Spleen (tissue), 11 donors: ENCODE measurements around the gene ZNF146. TPM values are rescaled to one million over a fixed set of nuclear protein-coding genes. Genes with fewer than 3 reads are reported as not detected.

Source experiments
- DNase-seq: peaks from one replicate; pipeline ENCODE4 v3.0.0-alpha.2; 2020
- H3K27ac ChIP-seq, 8 donors: fragments of 200-600 bp; sonication (generic) in 7 of 8; 1 replicate in 4 of 8; 2 replicates in 4 of 8; pipeline versions ENCODE4 v1.5.0 to v1.8.0; 2016 to 2021; ENCODE audit warnings: inconsistent platforms in 4 of 8, mild to moderate bottlenecking in 4 of 8, moderate library complexity in 1 of 8
- H3K27me3 ChIP-seq, 7 donors: fragments of 200-600 bp; sonication (generic) in 6 of 7; replicated peaks in 1 of 7; 1 replicate in 4 of 7; 2 replicates in 3 of 7; pipeline versions ENCODE4 v1.5.0 to v1.8.0; 2016 to 2021; ENCODE audit warnings: inconsistent platforms in 3 of 7, mild to moderate bottlenecking in 1 of 7
- H3K36me3 ChIP-seq, 6 donors: fragments of 200-600 bp; sonication (generic) in 5 of 6; 1 replicate in 4 of 6; 2 replicates in 2 of 6; pipeline versions ENCODE4 v1.5.0 to v1.8.0; 2016 to 2021; ENCODE audit warnings: inconsistent platforms in 2 of 6
- H3K4me1 ChIP-seq, 6 donors: fragments of 200-600 bp; sonication (generic) in 5 of 6; 1 replicate in 3 of 6; 2 replicates in 3 of 6; pipeline versions ENCODE4 v1.5.0 to v1.8.0; 2016 to 2021; ENCODE audit warnings: inconsistent platforms in 3 of 6
- H3K4me3 ChIP-seq, 8 donors: fragments of 200-600 bp; sonication (generic) in 7 of 8; 1 replicate in 4 of 8; 2 replicates in 4 of 8; pipeline versions ENCODE4 v1.5.0 to v1.8.0; 2016 to 2021; ENCODE audit warnings: inconsistent platforms in 4 of 8, mild to moderate bottlenecking in 4 of 8, moderate library complexity in 2 of 8
- H3K9me3 ChIP-seq, 8 donors: fragments of 200-600 bp; sonication (generic) in 7 of 8; 1 replicate in 4 of 8; 2 replicates in 4 of 8; pipeline versions ENCODE4 v1.5.0 to v1.8.0; 2016 to 2021; ENCODE audit warnings: inconsistent platforms in 4 of 8
- POLR2A ChIP-seq, 3 donors: fragments of 450-650 bp; IDR thresholded peaks; one replicate each; pipeline ENCODE4 v1.5.1; 2017; ENCODE audit warnings: antibody characterized with exemption in 3 of 3, mild to moderate bottlenecking in 1 of 3
- POLR2AphosphoS5 ChIP-seq, 3 donors: sonication (generic); formaldehyde crosslinking; IDR thresholded peaks; one replicate each; pipeline ENCODE4 v1.5.1; 2017; ENCODE audit warnings: antibody characterized with exemption in 3 of 3
- WGBS, 5 donors: extraction: QIAGEN DNeasy Blood & Tissue Kit in 3 of 5; methylation state at CpG; one replicate each; pipeline versions ENCODE4 v1.1.5 to v1.1.7; 2013 to 2018; 5-methylcytosine and 5-hydroxymethylcytosine counted together
- intact Hi-C: fragments of 100-400 bp; cut with DNase I; formaldehyde crosslinking; loops from one replicate; pipeline ENCODE4 v1.15.0; 2023; ENCODE audit warnings: low total_unique reads
- polyA plus RNA-seq, 3 donors: library from polyadenylated mRNA; stranded (reverse); fragments of 200-250 nt; gene quantifications; one replicate each; pipeline ENCODE4 v1.2.1, GENCODE V29; 2013
- total RNA-seq, 7 donors: library from RNA; depleted of rRNA in 3 of 7; stranded (reverse); fragments of >200 nt in 3 of 7; fragmentation: NEBNext Ultra II Directional in 4 of 7; extraction: Animal tissue kit (Norgen Biotek cat#: 25700) in 4 of 7; gene quantifications; one replicate each; pipeline versions ENCODE4 v1.1.0 to v1.2.1, GENCODE V29; 2016 to 2021
- TF ChIP-seq, protein P1 (sequence below), 11 experiments: fragments of 200-600 bp in 7 of 11; fragments of 450-650 bp in 4 of 11; sonication (generic) in 4 of 11; IDR thresholded peaks in 8 of 11; conservative IDR thresholded peaks in 3 of 11; 1 replicate in 7 of 11; 2 replicates in 4 of 11; pipeline versions ENCODE4 v1.4.0 to v1.8.0; 2016 to 2021; ENCODE audit warnings: antibody characterized with exemption in 11 of 11, inconsistent platforms in 4 of 11, mild to moderate bottlenecking in 1 of 11
- donor health status: healthy with polysubstance abuse.
- donor health status: DM: no; HTN: no; CAD: no; lungs with moderate emphysema.
- donor health status: DM: no; HTN: no; CAD: no.
- donor health status: Bipolar disorder and iron deficiency.
- donor health status: healthy.
- donor health status: DM: no; HTN: no; CAD: no.
- donor health status: DM: yes; HTN: yes; CAD: no.

Gene ZNF146
- total and polyA plus RNA-seq, 10 donors = 19.1 to 66.3 (median 46.8) TPM

DNA sequence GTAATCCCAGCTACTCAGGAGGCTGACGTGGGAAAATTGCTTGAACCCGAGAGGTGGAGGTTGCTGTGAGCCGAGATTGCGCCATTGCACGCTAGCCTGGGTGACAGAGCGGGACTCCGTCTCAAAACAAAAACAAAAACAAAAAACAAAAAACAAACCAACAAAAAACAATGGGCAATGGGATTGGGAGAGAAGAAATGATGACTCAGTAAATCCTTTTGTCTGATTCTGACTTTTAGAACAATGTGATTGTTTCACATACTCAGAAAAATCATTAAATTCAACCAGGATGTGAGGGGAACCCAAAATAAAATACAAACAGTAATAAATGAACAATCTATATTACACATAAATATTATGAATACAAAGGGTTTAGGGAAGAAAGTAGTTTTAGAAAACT lies 5.5 kb upstream of the ZNF146 start:
- no peak for TF ChIP-seq POLR2A (IDR thresholded peaks at IDR 0.05)
- TF ChIP-seq, protein P1, sequence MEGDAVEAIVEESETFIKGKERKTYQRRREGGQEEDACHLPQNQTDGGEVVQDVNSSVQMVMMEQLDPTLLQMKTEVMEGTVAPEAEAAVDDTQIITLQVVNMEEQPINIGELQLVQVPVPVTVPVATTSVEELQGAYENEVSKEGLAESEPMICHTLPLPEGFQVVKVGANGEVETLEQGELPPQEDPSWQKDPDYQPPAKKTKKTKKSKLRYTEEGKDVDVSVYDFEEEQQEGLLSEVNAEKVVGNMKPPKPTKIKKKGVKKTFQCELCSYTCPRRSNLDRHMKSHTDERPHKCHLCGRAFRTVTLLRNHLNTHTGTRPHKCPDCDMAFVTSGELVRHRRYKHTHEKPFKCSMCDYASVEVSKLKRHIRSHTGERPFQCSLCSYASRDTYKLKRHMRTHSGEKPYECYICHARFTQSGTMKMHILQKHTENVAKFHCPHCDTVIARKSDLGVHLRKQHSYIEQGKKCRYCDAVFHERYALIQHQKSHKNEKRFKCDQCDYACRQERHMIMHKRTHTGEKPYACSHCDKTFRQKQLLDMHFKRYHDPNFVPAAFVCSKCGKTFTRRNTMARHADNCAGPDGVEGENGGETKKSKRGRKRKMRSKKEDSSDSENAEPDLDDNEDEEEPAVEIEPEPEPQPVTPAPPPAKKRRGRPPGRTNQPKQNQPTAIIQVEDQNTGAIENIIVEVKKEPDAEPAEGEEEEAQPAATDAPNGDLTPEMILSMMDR (IDR thresholded peaks at IDR 0.05 in 8 of 11, conservative IDR thresholded peaks at IDR 0.05 in 3 of 11) = no peak
- TF ChIP-seq POLR2AphosphoS5 (IDR thresholded peaks at IDR 0.05) = no peak
- DNase-seq = no peak
- Histone ChIP-seq H3K36me3 (peaks cover 0 to 19% (median 0%) of the 10 kb centered on the region in 6 donors), H3K9me3 (no peaks in the 10 kb centered on the region), H3K27me3 (no peaks in the 10 kb centered on the region), H3K4me1 (peaks cover 6 to 16% (median 8%) of the 10 kb centered on the region in 6 donors), H3K4me3 (no peak overlapping the region), H3K27ac (no peak overlapping the region)
- 93 to 97% (median 94%) methylated on average over 7 of the region's 7 CpGs for WGBS, 5 donors
- intact Hi-C loops = no loop called here

DNA sequence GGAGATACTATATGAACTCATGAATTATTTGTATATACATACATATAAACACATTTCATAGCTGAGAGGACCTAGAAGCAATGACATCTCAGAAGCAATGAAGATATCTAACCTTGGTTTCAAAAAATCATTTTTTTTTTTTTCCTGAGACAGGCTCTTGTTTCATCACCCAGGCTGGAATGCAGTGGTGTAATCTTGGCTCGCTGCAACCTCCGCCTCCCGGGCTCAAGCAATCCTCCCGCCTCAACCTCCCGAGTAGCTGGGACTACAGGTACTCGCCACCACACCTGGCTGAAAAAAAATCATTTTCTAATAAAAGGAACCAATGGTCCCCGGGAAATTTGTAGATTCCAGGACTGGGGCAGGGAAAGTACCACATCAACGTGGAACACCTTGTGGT lies 4.4 kb upstream of the ZNF146 start:
- Histone ChIP-seq H3K27ac (no peak overlapping the region), H3K27me3 (no peaks in the 10 kb centered on the region), H3K4me3 (no peak overlapping the region), H3K9me3 (no peaks in the 10 kb centered on the region), H3K4me1 (peaks cover 6 to 18% (median 9%) of the 10 kb centered on the region in 6 donors), H3K36me3 (peaks cover 0 to 17% (median 0%) of the 10 kb centered on the region in 6 donors)
- no peak for TF ChIP-seq POLR2A (IDR thresholded peaks at IDR 0.05)
- no peak for TF ChIP-seq POLR2AphosphoS5 (IDR thresholded peaks at IDR 0.05)
- TF ChIP-seq, protein P1 (IDR thresholded peaks at IDR 0.05 in 8 of 11, conservative IDR thresholded peaks at IDR 0.05 in 3 of 11) = no peak
- DNase-seq = no peak
- intact Hi-C loops = no loop called here
- 82 to 96% (median 87%) methylated on average over 8 of the region's 8 CpGs for WGBS, 5 donors

DNA sequence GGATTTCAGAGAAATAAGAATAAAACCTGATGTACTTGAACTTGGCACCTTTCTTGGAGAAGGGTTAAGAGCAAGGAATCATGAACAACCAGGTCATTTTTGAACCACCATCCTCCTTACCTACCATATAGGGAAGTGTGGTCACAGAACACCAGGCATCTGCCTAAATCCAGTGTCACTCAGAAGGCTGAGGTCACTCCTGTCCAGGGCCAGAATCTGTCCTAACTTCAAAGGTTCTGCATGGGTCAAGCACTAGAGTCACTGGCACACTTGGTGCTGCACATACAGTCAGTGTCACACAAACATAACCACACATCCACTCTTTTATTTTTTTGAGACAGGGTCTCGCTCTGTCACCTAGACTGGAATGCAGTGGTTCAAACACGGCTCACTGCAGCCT lies 2.0 kb upstream of the ZNF146 start:
- intact Hi-C loops = no loop called here
- peaks cover 14 to 42% (median 32%) of the 10 kb centered on the region in 6 donors for H3K4me1 ChIP-seq
- no peaks in the 10 kb centered on the region for H3K36me3 ChIP-seq
- H3K27me3 ChIP-seq = no peaks in the 10 kb centered on the region
- no peak for TF ChIP-seq POLR2AphosphoS5 (IDR thresholded peaks at IDR 0.05)
- no peak for TF ChIP-seq POLR2A (IDR thresholded peaks at IDR 0.05)
- TF ChIP-seq, protein P1 (IDR thresholded peaks at IDR 0.05 in 8 of 11, conservative IDR thresholded peaks at IDR 0.05 in 3 of 11) = no peak
- H3K27ac ChIP-seq = no peak overlapping the region
- H3K4me3 ChIP-seq = no peak overlapping the region
- H3K9me3 ChIP-seq = no peaks in the 10 kb centered on the region
- DNase-seq = no peak
- WGBS, 5 donors = 76 to 93% (median 88%) methylated on average over 2 of the region's 2 CpGs

DNA sequence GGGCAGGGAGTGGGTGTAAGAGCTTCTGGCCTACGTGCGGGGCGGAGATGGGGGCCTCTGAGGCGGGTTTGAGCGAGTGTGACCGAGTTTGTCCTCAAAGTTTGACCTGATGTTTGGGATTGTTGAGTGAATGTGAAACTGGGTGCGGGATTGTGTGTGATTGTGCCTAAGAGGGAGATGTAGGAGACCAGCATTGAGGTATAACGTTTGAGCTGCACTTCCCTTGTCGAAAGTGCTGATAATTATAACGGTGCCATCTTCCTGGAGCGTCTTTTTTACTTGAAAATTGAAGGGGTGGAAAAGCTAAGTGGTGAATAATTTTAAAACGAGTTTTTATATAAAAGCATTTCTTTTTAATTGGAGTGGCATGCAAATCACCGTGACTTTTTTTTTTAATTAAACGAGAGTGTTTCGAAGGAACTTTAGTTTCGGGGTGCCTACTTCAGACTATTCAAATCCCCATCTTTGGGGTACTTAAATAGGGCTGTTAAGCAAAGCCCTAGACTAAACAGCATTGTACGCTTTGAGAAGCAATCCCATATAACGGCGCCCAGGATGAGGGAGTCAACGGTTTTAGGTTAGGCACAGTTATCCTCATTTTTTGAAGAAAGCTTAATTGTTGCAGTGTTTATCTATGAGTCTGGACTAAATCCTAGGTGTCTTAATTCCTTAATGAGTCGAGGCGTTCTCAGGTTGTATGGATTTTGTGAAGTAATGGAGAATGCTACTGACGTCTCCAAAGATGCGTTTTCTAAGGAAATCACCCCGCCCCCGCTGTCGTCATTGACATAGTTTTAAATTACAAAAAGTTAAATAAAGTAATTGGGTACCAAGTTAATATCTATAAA lies 594 bp downstream of the ZNF146 start:
- Histone ChIP-seq H3K27me3 (no peaks in the 10 kb centered on the region), H3K9me3 (no peaks in the 10 kb centered on the region), H3K27ac (peak overlapping the region; percentile 95 to 98 (median 97)), H3K4me1 (peaks cover 22 to 68% (median 54%) of the 10 kb centered on the region in 6 donors), H3K36me3 (peaks cover 0 to 25% (median 16%) of the 10 kb centered on the region in 6 donors), H3K4me3 (peak overlapping the region; percentile 64 to 87 (median 73))
- TF ChIP-seq POLR2AphosphoS5 (IDR thresholded peaks at IDR 0.05) (no peak), POLR2A (IDR thresholded peaks at IDR 0.05) (no peak)
- TF ChIP-seq, protein P1 (IDR thresholded peaks at IDR 0.05 in 8 of 11, conservative IDR thresholded peaks at IDR 0.05 in 3 of 11) = no peak
- intact Hi-C loops = no loop called here
- DNase-seq = no peak
- 1 to 2% (median 2%) methylated on average over 27 of the region's 27 CpGs for WGBS, 5 donors
